ENCODE data around the gene CIDEB.
A peak's percentile ranks its signal among the peaks of the same experiment; 100 is the strongest.
"Not testable (repeated sequence)": the region's sequence is repeated elsewhere in the genome, so short reads cannot be mapped to it uniquely, and the experiment has no call there.

CIDEB gene

DNA sequence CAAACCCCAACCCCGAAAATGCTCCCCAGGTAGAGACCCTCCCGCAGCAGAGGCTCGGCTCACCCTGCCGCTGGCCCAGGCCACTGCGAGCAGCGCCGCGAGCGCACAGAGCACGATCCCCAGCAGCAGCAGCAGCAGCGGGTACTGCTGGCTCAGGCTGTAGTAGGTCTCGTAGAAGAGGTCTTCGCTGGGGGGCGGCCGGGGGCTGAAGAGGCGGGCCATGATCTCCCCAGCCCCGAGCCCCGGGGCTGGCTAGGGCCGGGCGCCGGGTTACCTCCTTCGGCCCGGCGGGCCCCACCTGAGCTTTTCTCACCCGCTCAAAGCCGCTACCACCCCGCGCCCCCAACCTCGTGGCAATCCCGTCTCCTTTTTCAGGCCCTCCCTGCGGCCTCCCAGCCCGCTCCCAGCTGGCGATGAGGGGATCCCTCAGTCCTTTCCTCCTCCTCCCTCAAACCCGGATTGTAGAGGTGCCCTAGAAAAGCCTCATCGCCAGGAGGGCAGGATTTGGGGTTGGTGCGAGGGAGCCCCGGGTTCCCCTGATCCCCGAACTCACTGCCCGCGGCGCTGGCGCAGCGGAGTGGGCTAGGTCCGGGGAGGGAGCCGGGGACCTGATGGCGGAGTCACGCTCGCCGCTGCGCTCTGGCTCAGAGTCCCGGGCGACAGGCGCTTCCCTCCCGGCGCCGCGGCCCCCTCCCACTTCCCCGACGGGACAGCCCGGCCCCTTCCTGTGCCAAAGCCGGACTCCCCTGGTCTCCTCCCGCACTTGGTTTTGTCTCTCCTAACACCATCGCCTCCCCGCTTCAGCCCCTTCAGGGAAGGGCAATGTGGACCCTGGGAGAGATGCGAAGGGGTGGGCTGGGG, 26.9 kb upstream of the CIDEB start, which contains the start of gene ADCY4:
Gene ADCY4 (minus strand): TSS at position 641 of the 861 bp plus-strand sequence. CDS start 419 bp downstream, at position 222.
- Histone ChIP-seq H3K27me3 (ENCODE audit: control insufficient read depth in 5 of 5, insufficient read depth in 4 of 5, low read length in 5 of 5) (peaks cover 0 to 27% (median 20%) of the 10 kb centered on the region in 5 donors), H3K36me3 (ENCODE audit: control insufficient read depth in 5 of 5, insufficient read depth in 5 of 5, low read length in 5 of 5) (peaks cover 0 to 38% (median 9%) of the 10 kb centered on the region in 5 donors), H3K9me3 (ENCODE audit: control insufficient read depth in 5 of 5, low read length in 5 of 5) (no peaks in the 10 kb centered on the region), H3K4me1 (ENCODE audit: control insufficient read depth in 5 of 5, insufficient read depth in 5 of 5, low read length in 5 of 5) (peaks cover 12 to 67% (median 56%) of the 10 kb centered on the region in 5 donors), H3K4me3 (ENCODE audit: low read depth in 1 of 5, low read length in 5 of 5) (peak within 1 kb of the TSS; percentile 27 to 77 (median 71)), H3K27ac (ENCODE audit: low read depth, low read length) (peak within 1 kb of the TSS; percentile 88), H3K9ac (ENCODE audit: low read length in 5 of 5) (peak within 1 kb of the TSS in 4 of 5 donors; percentile 57 to 83 (median 70))

DNA sequence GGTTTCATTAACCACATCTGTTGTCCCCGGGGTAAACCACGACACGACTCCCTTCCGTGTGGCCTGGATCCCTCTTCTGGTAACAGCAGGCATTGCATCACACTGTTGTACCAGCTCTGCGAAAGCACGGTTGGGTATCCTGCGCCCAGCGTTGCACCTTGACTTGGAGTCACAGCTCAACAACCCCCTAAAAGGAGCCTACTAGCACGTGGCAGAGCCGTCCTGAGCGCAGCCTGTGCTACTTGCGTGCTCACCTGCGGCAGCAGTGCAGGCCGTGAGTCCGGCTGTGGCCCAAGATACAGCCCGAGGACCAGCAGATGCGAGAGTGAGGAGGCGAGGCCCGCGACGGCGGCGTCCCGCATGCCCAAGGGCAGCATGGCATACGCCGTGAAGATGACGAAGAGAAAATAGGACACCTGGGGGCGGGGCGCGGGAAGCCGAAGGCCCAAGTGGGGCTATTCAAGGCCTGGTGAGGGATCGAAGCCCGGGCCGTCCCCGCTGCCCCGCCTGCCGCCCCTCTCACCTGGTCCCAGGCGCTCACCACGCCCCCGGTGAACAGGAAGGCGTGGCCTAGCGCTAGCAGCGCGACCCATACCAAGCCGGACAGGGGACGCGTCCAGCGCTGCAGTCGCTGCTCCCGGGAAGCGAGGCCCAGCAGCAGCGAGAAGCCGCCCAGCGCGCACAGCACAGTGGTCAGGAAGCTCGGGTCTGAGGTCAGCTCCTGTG, 24.7 kb upstream of the CIDEB start:
- H3K27ac ChIP-seq (ENCODE audit: low read depth, low read length) = no peak overlapping the region
- peak overlapping the region in 3 of 5 donors; percentile 11 to 57 (median 25) for H3K4me3 ChIP-seq (ENCODE audit: low read depth in 1 of 5, low read length in 5 of 5)
- H3K9me3 ChIP-seq (ENCODE audit: control insufficient read depth in 5 of 5, low read length in 5 of 5) = no peaks in the 10 kb centered on the region
- H3K36me3 ChIP-seq (ENCODE audit: control insufficient read depth in 5 of 5, insufficient read depth in 5 of 5, low read length in 5 of 5) = peaks cover 0 to 33% (median 13%) of the 10 kb centered on the region in 5 donors
- H3K27me3 ChIP-seq (ENCODE audit: control insufficient read depth in 5 of 5, insufficient read depth in 4 of 5, low read length in 5 of 5) = peaks cover 0 to 24% (median 20%) of the 10 kb centered on the region in 5 donors
- no peak overlapping the region for H3K9ac ChIP-seq (ENCODE audit: low read length in 5 of 5)
- peaks cover 7 to 62% (median 50%) of the 10 kb centered on the region in 5 donors for H3K4me1 ChIP-seq (ENCODE audit: control insufficient read depth in 5 of 5, insufficient read depth in 5 of 5, low read length in 5 of 5)

DNA sequence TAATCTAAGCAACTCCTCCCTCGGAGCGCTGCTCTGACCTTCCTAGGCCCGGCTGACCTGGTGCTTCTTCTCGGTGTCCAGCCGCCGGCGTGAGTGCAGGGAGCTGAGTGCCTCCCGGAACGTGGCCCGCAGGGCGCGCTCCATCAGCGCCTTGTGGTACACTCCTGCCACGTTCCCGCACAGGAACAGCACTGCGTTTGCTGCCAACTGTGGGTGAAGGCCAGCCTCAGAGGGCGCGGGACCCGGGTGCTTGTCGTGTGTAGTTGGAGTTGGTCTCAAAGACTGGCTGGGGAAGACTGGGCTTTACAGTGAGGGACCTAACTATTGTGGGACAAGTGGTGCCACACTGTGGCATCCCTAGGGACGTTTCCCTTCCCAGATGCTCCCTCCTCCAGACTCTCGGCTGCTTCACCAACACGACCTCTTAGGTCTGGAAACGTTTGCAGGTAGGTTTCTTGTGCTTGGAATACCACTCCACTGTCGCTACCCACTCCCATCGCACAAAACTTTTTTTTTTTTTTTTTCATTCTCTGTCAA, 24.0 kb upstream of the CIDEB start:
- Histone ChIP-seq H3K4me3 (ENCODE audit: low read depth in 1 of 5, low read length in 5 of 5) (no peak overlapping the region), H3K36me3 (ENCODE audit: control insufficient read depth in 5 of 5, insufficient read depth in 5 of 5, low read length in 5 of 5) (peaks cover 0 to 27% (median 15%) of the 10 kb centered on the region in 5 donors), H3K27ac (ENCODE audit: low read depth, low read length) (no peak overlapping the region), H3K9ac (ENCODE audit: low read length in 5 of 5) (no peak overlapping the region), H3K9me3 (ENCODE audit: control insufficient read depth in 5 of 5, low read length in 5 of 5) (no peaks in the 10 kb centered on the region), H3K27me3 (ENCODE audit: control insufficient read depth in 5 of 5, insufficient read depth in 4 of 5, low read length in 5 of 5) (peaks cover 0 to 22% (median 16%) of the 10 kb centered on the region in 5 donors), H3K4me1 (ENCODE audit: control insufficient read depth in 5 of 5, insufficient read depth in 5 of 5, low read length in 5 of 5) (peaks cover 7 to 68% (median 56%) of the 10 kb centered on the region in 5 donors)

DNA sequence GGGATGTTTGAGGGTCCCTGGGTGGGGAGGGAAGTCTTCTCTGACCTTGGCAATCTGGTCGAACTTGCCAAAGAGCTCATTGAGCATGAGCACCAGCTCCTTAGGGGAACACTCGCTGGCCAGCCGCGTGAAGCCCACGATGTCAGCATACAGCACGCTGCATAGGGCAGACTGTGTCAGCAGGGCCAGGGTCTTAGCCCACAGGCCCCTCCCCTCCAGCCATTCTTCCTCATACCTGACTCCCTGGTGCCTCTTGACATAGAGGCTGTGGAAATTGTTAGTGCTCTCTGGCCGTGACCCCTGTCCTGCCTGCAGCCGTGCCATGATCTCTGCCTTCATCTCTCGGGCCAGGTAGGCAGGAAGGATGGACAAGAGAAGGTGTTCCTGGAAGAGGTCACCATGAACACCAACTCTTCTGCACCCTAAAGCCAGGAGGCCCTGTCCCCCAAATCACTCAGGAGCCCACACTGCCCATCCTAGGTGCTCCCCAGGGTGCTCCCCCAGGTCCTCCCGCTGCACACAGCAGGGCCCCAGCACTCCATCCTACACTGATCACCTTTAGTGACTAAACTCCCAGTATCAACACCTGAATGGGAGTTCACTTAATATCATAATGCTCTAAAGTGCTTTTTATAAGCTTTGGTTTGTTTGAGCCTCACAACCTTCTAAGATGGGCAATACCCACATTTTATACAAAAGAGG, 23.3 kb upstream of the CIDEB start:
- peaks cover 0 to 25% (median 14%) of the 10 kb centered on the region in 5 donors for H3K36me3 ChIP-seq (ENCODE audit: control insufficient read depth in 5 of 5, insufficient read depth in 5 of 5, low read length in 5 of 5)
- H3K4me3 ChIP-seq (ENCODE audit: low read depth in 1 of 5, low read length in 5 of 5) = no peak overlapping the region
- no peaks in the 10 kb centered on the region for H3K9me3 ChIP-seq (ENCODE audit: control insufficient read depth in 5 of 5, low read length in 5 of 5)
- H3K27ac ChIP-seq (ENCODE audit: low read depth, low read length) = no peak overlapping the region
- H3K27me3 ChIP-seq (ENCODE audit: control insufficient read depth in 5 of 5, insufficient read depth in 4 of 5, low read length in 5 of 5) = peaks cover 0 to 21% (median 16%) of the 10 kb centered on the region in 5 donors
- no peak overlapping the region for H3K9ac ChIP-seq (ENCODE audit: low read length in 5 of 5)
- H3K4me1 ChIP-seq (ENCODE audit: control insufficient read depth in 5 of 5, insufficient read depth in 5 of 5, low read length in 5 of 5) = peaks cover 7 to 71% (median 56%) of the 10 kb centered on the region in 5 donors

DNA sequence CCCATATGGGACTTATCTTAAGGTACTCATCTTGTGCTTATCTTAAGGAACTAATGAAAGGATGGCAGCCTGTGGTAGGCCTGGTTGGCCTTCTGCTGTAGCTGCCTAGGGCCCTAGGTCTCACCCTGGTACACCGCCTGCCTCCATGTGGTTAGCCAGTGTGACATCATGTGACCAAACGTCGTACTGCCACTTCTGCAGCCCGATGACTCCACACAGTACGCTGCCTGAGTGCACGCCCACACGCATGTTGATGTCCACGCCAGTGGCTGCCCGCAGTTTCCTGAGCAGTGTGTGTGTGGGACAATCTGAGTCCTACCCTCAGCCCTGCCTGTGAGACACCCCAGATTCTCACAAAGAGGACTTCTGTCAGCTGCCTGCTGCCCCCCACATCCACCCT, 22.0 kb upstream of the CIDEB start:
- Histone ChIP-seq H3K27me3 (ENCODE audit: control insufficient read depth in 5 of 5, insufficient read depth in 4 of 5, low read length in 5 of 5) (peaks cover 0 to 13% (median 9%) of the 10 kb centered on the region in 5 donors), H3K36me3 (ENCODE audit: control insufficient read depth in 5 of 5, insufficient read depth in 5 of 5, low read length in 5 of 5) (peaks cover 0 to 39% (median 19%) of the 10 kb centered on the region in 5 donors), H3K27ac (ENCODE audit: low read depth, low read length) (no peak overlapping the region), H3K9me3 (ENCODE audit: control insufficient read depth in 5 of 5, low read length in 5 of 5) (no peaks in the 10 kb centered on the region), H3K9ac (ENCODE audit: low read length in 5 of 5) (no peak overlapping the region), H3K4me3 (ENCODE audit: low read depth in 1 of 5, low read length in 5 of 5) (no peak overlapping the region), H3K4me1 (ENCODE audit: control insufficient read depth in 5 of 5, insufficient read depth in 5 of 5, low read length in 5 of 5) (peaks cover 4 to 59% (median 44%) of the 10 kb centered on the region in 5 donors)

DNA sequence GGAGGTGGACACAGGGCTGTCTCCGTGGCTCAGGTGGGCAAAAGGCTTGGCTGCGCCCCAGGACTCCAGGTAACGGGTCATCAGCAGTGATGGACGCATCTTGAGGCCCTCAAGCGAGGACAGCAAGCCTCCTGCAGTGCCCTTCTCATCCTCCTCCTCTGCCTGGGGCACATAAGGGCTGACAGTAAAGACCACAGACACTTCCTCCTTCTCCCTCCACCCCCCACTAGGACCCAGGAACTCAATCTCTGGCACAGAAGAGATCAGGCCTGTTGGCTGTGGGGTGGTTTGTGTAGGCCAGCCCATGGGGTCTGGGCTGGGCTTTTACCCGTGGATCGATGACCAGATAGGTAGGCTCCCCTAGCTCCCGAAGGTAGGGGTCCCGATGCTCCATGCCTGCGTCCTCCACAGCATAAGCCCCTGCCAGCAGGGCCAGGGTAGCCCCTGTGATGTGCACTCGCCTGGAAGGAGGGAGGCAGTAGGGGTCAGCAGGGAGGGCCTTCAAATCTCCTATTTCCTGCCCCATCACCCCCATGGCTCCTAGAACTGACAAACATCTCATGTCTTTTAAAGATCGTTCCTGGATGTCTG, 21.4 kb upstream of the CIDEB start:
- no peak overlapping the region for H3K4me3 ChIP-seq (ENCODE audit: low read depth in 1 of 5, low read length in 5 of 5)
- peaks cover 0 to 43% (median 22%) of the 10 kb centered on the region in 5 donors for H3K36me3 ChIP-seq (ENCODE audit: control insufficient read depth in 5 of 5, insufficient read depth in 5 of 5, low read length in 5 of 5)
- no peak overlapping the region for H3K9ac ChIP-seq (ENCODE audit: low read length in 5 of 5)
- H3K27ac ChIP-seq (ENCODE audit: low read depth, low read length) = no peak overlapping the region
- H3K4me1 ChIP-seq (ENCODE audit: control insufficient read depth in 5 of 5, insufficient read depth in 5 of 5, low read length in 5 of 5) = peaks cover 4 to 53% (median 39%) of the 10 kb centered on the region in 5 donors
- peaks cover 0 to 9% (median 7%) of the 10 kb centered on the region in 5 donors for H3K27me3 ChIP-seq (ENCODE audit: control insufficient read depth in 5 of 5, insufficient read depth in 4 of 5, low read length in 5 of 5)
- H3K9me3 ChIP-seq (ENCODE audit: control insufficient read depth in 5 of 5, low read length in 5 of 5) = no peaks in the 10 kb centered on the region

DNA sequence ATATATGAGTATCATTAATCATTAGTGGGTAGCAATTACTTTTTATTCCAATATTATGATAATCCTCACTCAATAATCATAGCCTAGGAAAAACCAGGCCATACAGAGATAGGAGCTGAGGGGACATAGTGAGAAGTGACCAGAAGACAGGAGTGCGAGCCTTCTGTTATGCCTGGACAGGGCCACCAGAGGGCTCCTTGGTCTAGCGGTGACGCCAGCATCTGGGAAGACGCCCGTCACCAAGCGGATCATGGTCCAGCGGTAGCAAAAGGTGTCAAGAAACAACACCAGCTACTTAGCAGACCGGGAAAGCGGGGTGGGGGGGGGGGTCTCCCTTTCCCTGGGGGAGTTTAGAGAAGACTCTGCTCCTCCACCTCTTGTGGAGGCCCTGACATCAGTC, 20.1 kb upstream of the CIDEB start:
- not testable (repeated sequence) for H3K9ac ChIP-seq (ENCODE audit: low read length in 5 of 5); H3K27me3 ChIP-seq (ENCODE audit: control insufficient read depth in 5 of 5, insufficient read depth in 4 of 5, low read length in 5 of 5); H3K27ac ChIP-seq (ENCODE audit: low read depth, low read length); H3K9me3 ChIP-seq (ENCODE audit: control insufficient read depth in 5 of 5, low read length in 5 of 5); H3K4me3 ChIP-seq (ENCODE audit: low read depth in 1 of 5, low read length in 5 of 5)
- peaks cover 3 to 41% (median 28%) of the 10 kb centered on the region in 5 donors for H3K4me1 ChIP-seq (ENCODE audit: control insufficient read depth in 5 of 5, insufficient read depth in 5 of 5, low read length in 5 of 5)
- H3K36me3 ChIP-seq (ENCODE audit: control insufficient read depth in 5 of 5, insufficient read depth in 5 of 5, low read length in 5 of 5) = peaks cover 0 to 54% (median 34%) of the 10 kb centered on the region in 5 donors

DNA sequence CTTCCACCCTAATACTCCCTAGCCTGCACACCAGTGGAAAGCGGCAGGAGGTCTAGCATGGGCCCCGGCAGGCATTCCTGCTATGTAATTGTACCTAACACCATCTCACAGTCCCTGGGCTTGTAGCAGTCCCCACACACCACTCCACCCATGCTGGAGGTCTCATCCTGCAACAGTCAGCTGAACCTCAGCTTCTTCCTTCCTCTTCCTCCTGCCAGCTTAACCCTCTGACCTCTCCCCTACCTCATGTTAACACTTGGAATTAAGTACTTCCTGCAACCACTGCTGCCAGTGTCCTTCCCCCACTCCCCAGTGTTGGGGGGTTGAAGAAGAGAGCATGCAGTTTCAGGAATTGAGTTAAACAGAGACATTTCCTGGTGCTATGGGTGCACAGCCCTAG, 19.5 kb upstream of the CIDEB start:
- Histone ChIP-seq H3K27ac (ENCODE audit: low read depth, low read length) (no peak overlapping the region), H3K9ac (ENCODE audit: low read length in 5 of 5) (no peak overlapping the region), H3K36me3 (ENCODE audit: control insufficient read depth in 5 of 5, insufficient read depth in 5 of 5, low read length in 5 of 5) (peaks cover 0 to 61% (median 37%) of the 10 kb centered on the region in 5 donors), H3K4me1 (ENCODE audit: control insufficient read depth in 5 of 5, insufficient read depth in 5 of 5, low read length in 5 of 5) (peaks cover 3 to 35% (median 22%) of the 10 kb centered on the region in 5 donors), H3K4me3 (ENCODE audit: low read depth in 1 of 5, low read length in 5 of 5) (peak overlapping the region in 1 of 5 donors; percentile 32), H3K9me3 (ENCODE audit: control insufficient read depth in 5 of 5, low read length in 5 of 5) (no peaks in the 10 kb centered on the region), H3K27me3 (ENCODE audit: control insufficient read depth in 5 of 5, insufficient read depth in 4 of 5, low read length in 5 of 5) (peaks cover 0 to 2% (median 0%) of the 10 kb centered on the region in 5 donors)

DNA sequence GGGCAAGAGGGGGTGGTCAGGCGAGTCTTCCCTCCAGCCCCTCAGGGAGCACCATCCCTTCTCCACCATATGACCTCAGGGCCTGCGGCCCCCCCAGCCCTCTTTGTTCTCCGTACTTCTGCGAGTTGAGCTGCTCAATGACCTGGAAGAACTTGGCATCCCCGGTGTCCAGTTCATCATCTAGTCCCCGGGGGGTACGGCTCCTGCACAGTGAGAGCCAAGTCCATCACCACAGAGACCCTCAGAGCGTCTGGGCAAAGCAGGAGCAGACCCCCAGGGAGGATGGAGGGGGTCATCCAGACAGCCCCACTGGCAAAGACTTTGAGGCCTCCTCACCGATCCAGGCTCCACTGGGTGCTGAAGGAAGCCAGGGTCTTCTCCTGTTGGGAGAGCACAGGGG, 18.2 kb upstream of the CIDEB start:
- Histone ChIP-seq H3K9ac (ENCODE audit: low read length in 5 of 5) (no peak overlapping the region), H3K27ac (ENCODE audit: low read depth, low read length) (no peak overlapping the region), H3K4me3 (ENCODE audit: low read depth in 1 of 5, low read length in 5 of 5) (no peak overlapping the region), H3K36me3 (ENCODE audit: control insufficient read depth in 5 of 5, insufficient read depth in 5 of 5, low read length in 5 of 5) (peaks cover 0 to 60% (median 43%) of the 10 kb centered on the region in 5 donors), H3K9me3 (ENCODE audit: control insufficient read depth in 5 of 5, low read length in 5 of 5) (no peaks in the 10 kb centered on the region), H3K4me1 (ENCODE audit: control insufficient read depth in 5 of 5, insufficient read depth in 5 of 5, low read length in 5 of 5) (peaks cover 0 to 27% (median 14%) of the 10 kb centered on the region in 5 donors), H3K27me3 (ENCODE audit: control insufficient read depth in 5 of 5, insufficient read depth in 4 of 5, low read length in 5 of 5) (no peaks in the 10 kb centered on the region)

Data from subcutaneous abdominal adipose tissue (tissue), 5 donors.